Spleen (tissue), 11 donors: ENCODE data around the gene SLC5A6. TPM values are rescaled to one million over a fixed set of nuclear protein-coding genes. Genes with fewer than 3 reads are reported as not detected.

Experiments
- DNase-seq: peaks from one replicate; pipeline ENCODE4 v3.0.0-alpha.2; 2020
- H3K27ac ChIP-seq, 8 donors: fragments of 200-600 bp; sonication (generic) in 7 of 8; 1 replicate in 4 of 8; 2 replicates in 4 of 8; pipeline versions ENCODE4 v1.5.0 to v1.8.0; 2016 to 2021; ENCODE audit warnings: inconsistent platforms in 4 of 8, mild to moderate bottlenecking in 4 of 8, moderate library complexity in 1 of 8
- H3K27me3 ChIP-seq, 7 donors: fragments of 200-600 bp; sonication (generic) in 6 of 7; replicated peaks in 1 of 7; 1 replicate in 4 of 7; 2 replicates in 3 of 7; pipeline versions ENCODE4 v1.5.0 to v1.8.0; 2016 to 2021; ENCODE audit warnings: inconsistent platforms in 3 of 7, mild to moderate bottlenecking in 1 of 7
- H3K36me3 ChIP-seq, 6 donors: fragments of 200-600 bp; sonication (generic) in 5 of 6; 1 replicate in 4 of 6; 2 replicates in 2 of 6; pipeline versions ENCODE4 v1.5.0 to v1.8.0; 2016 to 2021; ENCODE audit warnings: inconsistent platforms in 2 of 6
- H3K4me1 ChIP-seq, 6 donors: fragments of 200-600 bp; sonication (generic) in 5 of 6; 1 replicate in 3 of 6; 2 replicates in 3 of 6; pipeline versions ENCODE4 v1.5.0 to v1.8.0; 2016 to 2021; ENCODE audit warnings: inconsistent platforms in 3 of 6
- H3K4me3 ChIP-seq, 8 donors: fragments of 200-600 bp; sonication (generic) in 7 of 8; 1 replicate in 4 of 8; 2 replicates in 4 of 8; pipeline versions ENCODE4 v1.5.0 to v1.8.0; 2016 to 2021; ENCODE audit warnings: inconsistent platforms in 4 of 8, mild to moderate bottlenecking in 4 of 8, moderate library complexity in 2 of 8
- H3K9me3 ChIP-seq, 8 donors: fragments of 200-600 bp; sonication (generic) in 7 of 8; 1 replicate in 4 of 8; 2 replicates in 4 of 8; pipeline versions ENCODE4 v1.5.0 to v1.8.0; 2016 to 2021; ENCODE audit warnings: inconsistent platforms in 4 of 8
- POLR2A ChIP-seq, 3 donors: fragments of 450-650 bp; IDR thresholded peaks; one replicate each; pipeline ENCODE4 v1.5.1; 2017; ENCODE audit warnings: antibody characterized with exemption in 3 of 3, mild to moderate bottlenecking in 1 of 3
- POLR2AphosphoS5 ChIP-seq, 3 donors: sonication (generic); formaldehyde crosslinking; IDR thresholded peaks; one replicate each; pipeline ENCODE4 v1.5.1; 2017; ENCODE audit warnings: antibody characterized with exemption in 3 of 3
- WGBS, 5 donors: extraction: QIAGEN DNeasy Blood & Tissue Kit in 3 of 5; methylation state at CpG; one replicate each; pipeline versions ENCODE4 v1.1.5 to v1.1.7; 2013 to 2018; 5-methylcytosine and 5-hydroxymethylcytosine counted together
- intact Hi-C: fragments of 100-400 bp; cut with DNase I; formaldehyde crosslinking; loops from one replicate; pipeline ENCODE4 v1.15.0; 2023; ENCODE audit warnings: low total_unique reads
- polyA plus RNA-seq, 3 donors: library from polyadenylated mRNA; stranded (reverse); fragments of 200-250 nt; gene quantifications; one replicate each; pipeline ENCODE4 v1.2.1, GENCODE V29; 2013
- total RNA-seq, 7 donors: library from RNA; depleted of rRNA in 3 of 7; stranded (reverse); fragments of >200 nt in 3 of 7; fragmentation: NEBNext Ultra II Directional in 4 of 7; extraction: Animal tissue kit (Norgen Biotek cat#: 25700) in 4 of 7; gene quantifications; one replicate each; pipeline versions ENCODE4 v1.1.0 to v1.2.1, GENCODE V29; 2016 to 2021
- TF ChIP-seq, protein P1 (sequence below), 11 experiments: fragments of 200-600 bp in 7 of 11; fragments of 450-650 bp in 4 of 11; sonication (generic) in 4 of 11; IDR thresholded peaks in 8 of 11; conservative IDR thresholded peaks in 3 of 11; 1 replicate in 7 of 11; 2 replicates in 4 of 11; pipeline versions ENCODE4 v1.4.0 to v1.8.0; 2016 to 2021; ENCODE audit warnings: antibody characterized with exemption in 11 of 11, inconsistent platforms in 4 of 11, mild to moderate bottlenecking in 1 of 11
- donor health status: healthy with polysubstance abuse.
- donor health status: DM: no; HTN: no; CAD: no; lungs with moderate emphysema.
- donor health status: DM: no; HTN: no; CAD: no.
- donor health status: Bipolar disorder and iron deficiency.
- donor health status: healthy.
- donor health status: DM: no; HTN: no; CAD: no.
- donor health status: DM: yes; HTN: yes; CAD: no.

The SLC5A6 gene
- total and polyA plus RNA-seq, 10 donors: 11.9 to 33.3 (median 22.7) TPM

DNA sequence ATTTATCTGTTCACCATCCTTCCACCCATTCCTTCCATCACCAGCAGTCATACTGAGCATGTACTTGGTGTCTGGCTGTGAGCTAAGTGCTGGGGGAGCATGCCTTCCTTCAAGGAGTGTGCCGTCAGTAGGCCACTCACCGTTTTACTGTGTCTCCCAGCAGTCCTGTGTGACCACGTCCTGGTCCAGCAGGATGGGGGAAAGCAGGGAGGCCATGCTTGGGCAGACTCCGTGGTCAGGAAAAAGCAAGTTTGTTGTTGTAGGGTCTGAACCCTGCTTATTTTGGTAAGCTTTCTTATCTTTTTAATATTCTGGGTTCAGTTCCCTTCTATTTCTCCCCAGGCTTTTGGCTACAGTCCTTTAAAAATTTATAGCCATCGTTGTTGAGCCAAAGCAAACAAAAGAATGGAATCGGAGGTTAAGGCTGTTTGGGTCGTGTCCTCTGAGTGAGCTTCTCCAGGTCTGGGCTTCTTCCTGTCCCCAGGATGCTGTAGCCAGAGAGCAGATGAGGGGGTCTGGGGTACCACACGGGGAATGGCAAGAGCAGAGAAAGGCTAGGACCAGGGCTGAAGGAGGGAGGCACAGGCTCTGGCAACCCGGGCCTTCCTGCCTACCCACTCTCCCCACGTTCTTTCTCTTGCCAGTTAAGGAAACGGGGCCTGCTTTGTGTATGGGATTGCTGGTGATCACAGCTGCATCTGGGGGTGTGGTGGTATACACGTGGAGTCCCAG, 37.3 kb upstream of the SLC5A6 start:
- Histone ChIP-seq H3K4me3 (no peak overlapping the region), H3K36me3 (peaks cover 0 to 8% (median 2%) of the 10 kb centered on the region in 6 donors), H3K27me3 (peaks cover 0 to 31% (median 3%) of the 10 kb centered on the region in 7 donors), H3K9me3 (no peaks in the 10 kb centered on the region), H3K27ac (no peak overlapping the region), H3K4me1 (peaks cover 4 to 10% (median 8%) of the 10 kb centered on the region in 6 donors)
- TF ChIP-seq, protein P1, sequence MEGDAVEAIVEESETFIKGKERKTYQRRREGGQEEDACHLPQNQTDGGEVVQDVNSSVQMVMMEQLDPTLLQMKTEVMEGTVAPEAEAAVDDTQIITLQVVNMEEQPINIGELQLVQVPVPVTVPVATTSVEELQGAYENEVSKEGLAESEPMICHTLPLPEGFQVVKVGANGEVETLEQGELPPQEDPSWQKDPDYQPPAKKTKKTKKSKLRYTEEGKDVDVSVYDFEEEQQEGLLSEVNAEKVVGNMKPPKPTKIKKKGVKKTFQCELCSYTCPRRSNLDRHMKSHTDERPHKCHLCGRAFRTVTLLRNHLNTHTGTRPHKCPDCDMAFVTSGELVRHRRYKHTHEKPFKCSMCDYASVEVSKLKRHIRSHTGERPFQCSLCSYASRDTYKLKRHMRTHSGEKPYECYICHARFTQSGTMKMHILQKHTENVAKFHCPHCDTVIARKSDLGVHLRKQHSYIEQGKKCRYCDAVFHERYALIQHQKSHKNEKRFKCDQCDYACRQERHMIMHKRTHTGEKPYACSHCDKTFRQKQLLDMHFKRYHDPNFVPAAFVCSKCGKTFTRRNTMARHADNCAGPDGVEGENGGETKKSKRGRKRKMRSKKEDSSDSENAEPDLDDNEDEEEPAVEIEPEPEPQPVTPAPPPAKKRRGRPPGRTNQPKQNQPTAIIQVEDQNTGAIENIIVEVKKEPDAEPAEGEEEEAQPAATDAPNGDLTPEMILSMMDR (IDR thresholded peaks at IDR 0.05 in 8 of 11, conservative IDR thresholded peaks at IDR 0.05 in 3 of 11): no peak
- TF ChIP-seq POLR2AphosphoS5 (IDR thresholded peaks at IDR 0.05) (no peak), POLR2A (IDR thresholded peaks at IDR 0.05) (no peak)
- DNase-seq: no peak
- intact Hi-C loops: no loop called here
- 61 to 69% (median 69%) methylated on average over 11 to 12 of the region's 12 CpGs for WGBS, 5 donors

DNA sequence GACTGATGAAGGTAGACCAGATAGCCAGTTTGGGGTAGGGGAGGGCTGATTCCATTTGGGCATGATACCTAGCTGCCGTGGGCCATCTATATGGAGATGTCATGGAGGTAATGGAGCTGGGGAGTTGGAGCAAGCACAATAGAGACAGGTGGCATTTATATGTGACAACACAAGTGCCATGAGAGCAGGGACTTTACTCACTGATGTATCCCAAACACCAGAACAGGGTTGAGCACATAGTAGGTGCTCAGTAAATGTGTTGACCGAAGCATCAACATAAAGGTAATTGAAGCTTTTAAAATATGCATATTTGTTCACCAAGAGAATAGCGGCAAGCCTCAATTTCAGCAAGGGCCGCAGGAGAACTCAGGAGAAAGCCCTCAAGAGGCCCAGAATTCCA, 35.8 kb upstream of the SLC5A6 start:
- 67 to 94% (median 83%) methylated on average over 4 of the region's 4 CpGs for WGBS, 5 donors

DNA sequence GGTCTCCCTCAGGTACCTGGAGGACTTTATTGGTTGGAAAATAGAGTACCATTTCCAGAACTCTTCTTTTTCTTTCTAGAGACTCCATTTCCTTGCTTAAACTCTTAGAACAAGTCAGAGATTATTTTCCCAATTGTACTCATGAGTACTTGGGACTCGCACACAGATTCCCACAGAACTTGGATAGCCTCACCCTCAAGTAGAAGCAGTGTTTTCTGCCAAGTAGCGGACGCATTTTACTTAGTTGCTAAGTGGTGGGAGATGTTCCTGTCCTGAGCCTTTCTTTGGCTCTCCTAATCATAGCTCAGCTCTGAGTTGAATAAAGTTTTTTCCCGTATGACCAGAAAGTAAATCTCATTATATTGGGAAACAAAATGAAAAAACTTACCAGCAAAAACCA, 33.6 kb upstream of the SLC5A6 start:
- Histone ChIP-seq H3K9me3 (no peaks in the 10 kb centered on the region), H3K27ac (no peak overlapping the region), H3K4me1 (peaks cover 4 to 9% (median 8%) of the 10 kb centered on the region in 6 donors), H3K36me3 (peaks cover 2 to 45% (median 39%) of the 10 kb centered on the region in 6 donors), H3K4me3 (no peak overlapping the region), H3K27me3 (peaks cover 0 to 9% (median 3%) of the 10 kb centered on the region in 7 donors)
- no peak for DNase-seq
- no peak for TF ChIP-seq POLR2AphosphoS5 (IDR thresholded peaks at IDR 0.05)
- TF ChIP-seq, protein P1 (IDR thresholded peaks at IDR 0.05 in 8 of 11, conservative IDR thresholded peaks at IDR 0.05 in 3 of 11): no peak
- 83 to 92% (median 88%) methylated on average over 4 of the region's 4 CpGs for WGBS, 5 donors
- intact Hi-C loops: no loop called here

More for the DNA sequence above, 35.8 kb upstream of the SLC5A6 start:
- Histone ChIP-seq H3K27ac (no peak overlapping the region), H3K4me3 (no peak overlapping the region), H3K27me3 (peaks cover 0 to 22% (median 3%) of the 10 kb centered on the region in 7 donors), H3K9me3 (no peaks in the 10 kb centered on the region), H3K36me3 (peaks cover 0 to 22% (median 16%) of the 10 kb centered on the region in 6 donors), H3K4me1 (peaks cover 4 to 10% (median 8%) of the 10 kb centered on the region in 6 donors)
- intact Hi-C loops: no loop called here
- TF ChIP-seq POLR2AphosphoS5 (IDR thresholded peaks at IDR 0.05) (no peak), POLR2A (IDR thresholded peaks at IDR 0.05) (no peak)
- TF ChIP-seq, protein P1 (IDR thresholded peaks at IDR 0.05 in 8 of 11, conservative IDR thresholded peaks at IDR 0.05 in 3 of 11): no peak
- no peak for DNase-seq

DNA sequence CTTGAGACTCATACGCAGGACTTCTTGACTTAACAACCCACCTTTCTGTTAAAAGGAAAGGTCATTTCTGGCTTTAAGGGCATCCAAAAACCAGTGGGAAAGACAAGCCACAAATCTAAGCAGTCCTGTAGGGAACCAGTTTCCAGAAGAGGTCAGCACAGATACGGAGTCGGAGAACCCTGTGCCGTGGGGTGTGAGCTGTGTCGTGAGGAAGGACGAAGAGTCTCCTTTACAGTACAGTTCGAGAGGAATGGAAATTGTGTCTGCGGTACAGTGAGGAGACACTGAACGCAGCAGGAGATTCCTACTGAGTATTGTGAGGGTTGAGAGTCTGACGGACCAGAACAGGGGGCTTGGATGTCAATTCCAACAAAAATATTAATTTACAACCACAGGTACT, 33.0 kb upstream of the SLC5A6 start:
- DNase-seq: no peak
- WGBS, 5 donors: 84 to 92% (median 86%) methylated on average over 10 of the region's 10 CpGs
- H3K27me3 ChIP-seq: peaks cover 0 to 4% (median under 1%) of the 10 kb centered on the region in 7 donors
- intact Hi-C loops: no loop called here
- H3K27ac ChIP-seq: no peak overlapping the region
- peaks cover 2 to 50% (median 44%) of the 10 kb centered on the region in 6 donors for H3K36me3 ChIP-seq
- peaks cover 2 to 4% (median 4%) of the 10 kb centered on the region in 6 donors for H3K4me1 ChIP-seq
- no peaks in the 10 kb centered on the region for H3K9me3 ChIP-seq
- no peak overlapping the region for H3K4me3 ChIP-seq
- TF ChIP-seq POLR2A (IDR thresholded peaks at IDR 0.05) (no peak), POLR2AphosphoS5 (IDR thresholded peaks at IDR 0.05) (no peak)
